ENCODE measurements around the gene TPPP.
"Not testable (repeated sequence)": the region's sequence is repeated elsewhere in the genome, so short reads cannot be mapped to it uniquely, and the experiment has no call there.

DNA sequence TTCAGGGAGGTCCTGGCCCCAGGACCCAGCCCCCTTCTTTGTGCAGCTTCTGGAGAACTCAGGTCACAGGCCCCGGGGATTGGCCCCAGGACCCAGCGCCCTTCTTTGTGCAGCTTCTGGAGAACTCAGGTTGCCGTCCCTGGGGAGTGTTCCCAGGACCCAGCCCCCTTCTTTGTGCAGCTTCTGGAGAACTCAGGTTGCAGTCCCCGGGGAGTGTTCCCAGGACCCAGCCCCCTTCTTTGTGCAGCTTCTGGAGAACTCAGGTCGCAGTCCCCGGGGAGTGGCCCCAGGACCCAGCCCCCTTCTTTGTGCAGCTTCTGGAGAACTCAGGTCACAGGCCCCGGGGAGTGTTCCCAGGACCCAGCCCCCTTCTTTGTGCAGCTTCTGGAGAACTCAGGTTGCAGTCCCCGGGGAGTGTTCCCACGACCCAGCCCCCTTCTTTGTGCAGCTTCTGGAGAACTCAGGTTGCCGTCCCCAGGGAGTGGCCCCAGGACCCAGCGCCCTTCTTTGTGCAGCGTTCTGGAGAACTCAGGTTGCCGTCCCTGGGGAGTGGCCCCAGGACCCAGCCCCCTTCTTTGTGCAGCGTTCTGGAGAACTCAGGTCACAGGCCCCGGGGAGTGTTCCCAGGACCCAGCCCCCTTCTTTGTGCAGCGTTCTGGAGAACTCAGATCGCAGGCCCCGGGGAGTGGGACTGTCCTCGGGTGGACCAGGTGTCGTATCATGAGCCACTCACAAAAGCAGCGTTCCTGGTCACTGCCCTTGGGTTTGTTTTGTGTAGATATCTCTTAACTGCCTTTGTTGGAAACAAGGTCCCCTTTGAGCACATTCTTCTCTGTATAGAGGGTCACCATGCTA, 64.6 kb downstream of the TPPP start:
- TF ChIP-seq, protein P1, sequence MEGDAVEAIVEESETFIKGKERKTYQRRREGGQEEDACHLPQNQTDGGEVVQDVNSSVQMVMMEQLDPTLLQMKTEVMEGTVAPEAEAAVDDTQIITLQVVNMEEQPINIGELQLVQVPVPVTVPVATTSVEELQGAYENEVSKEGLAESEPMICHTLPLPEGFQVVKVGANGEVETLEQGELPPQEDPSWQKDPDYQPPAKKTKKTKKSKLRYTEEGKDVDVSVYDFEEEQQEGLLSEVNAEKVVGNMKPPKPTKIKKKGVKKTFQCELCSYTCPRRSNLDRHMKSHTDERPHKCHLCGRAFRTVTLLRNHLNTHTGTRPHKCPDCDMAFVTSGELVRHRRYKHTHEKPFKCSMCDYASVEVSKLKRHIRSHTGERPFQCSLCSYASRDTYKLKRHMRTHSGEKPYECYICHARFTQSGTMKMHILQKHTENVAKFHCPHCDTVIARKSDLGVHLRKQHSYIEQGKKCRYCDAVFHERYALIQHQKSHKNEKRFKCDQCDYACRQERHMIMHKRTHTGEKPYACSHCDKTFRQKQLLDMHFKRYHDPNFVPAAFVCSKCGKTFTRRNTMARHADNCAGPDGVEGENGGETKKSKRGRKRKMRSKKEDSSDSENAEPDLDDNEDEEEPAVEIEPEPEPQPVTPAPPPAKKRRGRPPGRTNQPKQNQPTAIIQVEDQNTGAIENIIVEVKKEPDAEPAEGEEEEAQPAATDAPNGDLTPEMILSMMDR (IDR thresholded peaks at IDR 0.05; ENCODE audit: insufficient read depth, low read depth, low read length): not testable (repeated sequence)
- not testable (repeated sequence) for TF ChIP-seq EZH2 (IDR thresholded peaks at IDR 0.05; ENCODE audit: insufficient read depth, low read length)

Measured in astrocyte (in vitro differentiated cells and primary cell).